C4-2B (cell line): ENCODE data around the gene DHTKD1.

ENCODE experiments used
- H3K27ac ChIP-seq: fragments of 450-650 bp; 2 replicates; pipeline ENCODE4 v1.5.1; 2017
- CTCF ChIP-seq: fragments of 450-650 bp; conservative IDR thresholded peaks from 2 replicates; pipeline ENCODE4 v1.5.1; 2017; ENCODE audit warnings: mild to moderate bottlenecking
- ZFX ChIP-seq: fragments of 450-650 bp; IDR thresholded peaks from 2 replicates; pipeline ENCODE4 v1.6.1; 2017

Gene DHTKD1

GRCh38 chr10:12050528-12050927 lies 18.2 kb upstream of the DHTKD1 start:
- H3K27ac ChIP-seq, result no peak overlapping the region
- TF ChIP-seq ZFX (no peak), CTCF (no peak)

GRCh38 chr10:12051241-12051640 lies 17.5 kb upstream of the DHTKD1 start:
- H3K27ac ChIP-seq, result no peak overlapping the region
- TF ChIP-seq ZFX, result no peak
- TF ChIP-seq CTCF, result no peak

- TF ChIP-seq ZFX (no peak), CTCF (no peak)
- H3K27ac ChIP-seq, result no peak overlapping the region
These were observed 13.0 kb upstream of the DHTKD1 start for GRCh38 chr10:12055732-12056131.

- H3K27ac ChIP-seq, result no peak overlapping the region
- TF ChIP-seq CTCF, result no peak
- TF ChIP-seq ZFX, result no peak
These were observed 12.0 kb upstream of the DHTKD1 start for GRCh38 chr10:12056748-12057147.

DNA sequence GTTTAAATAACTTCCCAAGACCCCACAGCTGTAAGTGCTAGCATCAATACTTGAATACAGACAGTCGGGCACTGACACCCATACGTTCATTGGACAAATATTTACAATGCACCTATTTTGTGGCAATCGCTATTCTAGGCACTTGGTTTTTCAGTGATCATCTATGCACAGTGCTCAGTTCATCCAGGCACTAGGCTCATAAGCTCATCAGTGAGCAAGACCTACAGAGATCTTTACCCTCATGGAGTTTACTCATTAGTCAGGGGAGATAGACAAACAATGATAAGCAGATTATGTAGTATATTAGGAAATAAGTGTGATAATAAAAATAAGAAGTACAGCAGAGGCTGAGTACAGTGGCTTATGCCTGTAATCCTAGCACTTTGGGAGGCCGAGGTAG lies 7.6 kb upstream of the DHTKD1 start:
- H3K27ac ChIP-seq, result no peak overlapping the region
- TF ChIP-seq CTCF (no peak), ZFX (no peak)

- TF ChIP-seq CTCF, result no peak
- TF ChIP-seq ZFX, result no peak
- H3K27ac ChIP-seq, result no peak overlapping the region
These were observed 5.8 kb upstream of the DHTKD1 start for GRCh38 chr10:12062754-12063482.

- no peak overlapping the region for H3K27ac ChIP-seq
These were observed 5.3 kb upstream of the DHTKD1 start for GRCh38 chr10:12063483-12063818.

More at GRCh38 chr10:12063483-12063818, 5.3 kb upstream of the DHTKD1 start:
- TF ChIP-seq ZFX, result no peak
- TF ChIP-seq CTCF, result no peak
